ENCODE results near the gene MTPN.

The MTPN gene

DNA sequence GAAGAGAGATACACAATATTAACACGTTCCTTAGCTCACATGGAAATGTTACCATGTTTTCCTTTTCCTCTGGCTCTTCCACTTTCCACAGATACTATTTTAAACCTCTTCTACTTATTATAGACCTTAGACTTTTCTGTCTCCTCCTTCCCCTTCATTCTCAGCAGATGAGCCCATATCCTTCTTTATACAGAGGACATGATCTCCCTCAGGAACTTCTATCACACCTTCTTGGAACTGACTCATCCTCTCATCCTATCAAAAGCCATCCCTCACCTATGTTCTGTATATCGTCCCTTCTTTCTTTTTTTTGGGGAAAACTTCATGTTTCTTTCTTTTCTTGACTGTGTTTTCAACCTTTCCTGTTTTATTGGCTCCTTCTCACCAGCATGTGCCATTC lies 20.8 kb downstream of the MTPN start:
- no peak for DNase-seq

DNA sequence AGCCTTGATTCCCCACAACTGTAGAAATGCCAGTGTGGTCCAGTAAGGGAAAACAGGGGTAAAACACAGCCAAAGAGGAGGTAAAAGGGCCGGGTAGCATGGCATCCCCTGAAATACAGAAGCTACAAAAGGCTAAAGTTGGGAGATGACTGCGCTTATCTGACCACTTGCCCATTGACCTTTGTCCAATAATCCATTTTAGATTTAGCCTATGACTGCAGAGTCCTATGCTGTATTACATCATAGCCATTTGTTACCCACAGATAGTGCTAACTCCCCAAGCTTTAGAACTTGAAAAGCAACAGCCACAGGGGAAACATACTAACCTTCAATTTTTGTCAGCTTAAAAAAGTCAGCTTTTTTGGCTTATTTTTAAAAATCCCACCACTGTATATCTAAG lies 26.2 kb downstream of the MTPN start:
- no peak for DNase-seq

DNA sequence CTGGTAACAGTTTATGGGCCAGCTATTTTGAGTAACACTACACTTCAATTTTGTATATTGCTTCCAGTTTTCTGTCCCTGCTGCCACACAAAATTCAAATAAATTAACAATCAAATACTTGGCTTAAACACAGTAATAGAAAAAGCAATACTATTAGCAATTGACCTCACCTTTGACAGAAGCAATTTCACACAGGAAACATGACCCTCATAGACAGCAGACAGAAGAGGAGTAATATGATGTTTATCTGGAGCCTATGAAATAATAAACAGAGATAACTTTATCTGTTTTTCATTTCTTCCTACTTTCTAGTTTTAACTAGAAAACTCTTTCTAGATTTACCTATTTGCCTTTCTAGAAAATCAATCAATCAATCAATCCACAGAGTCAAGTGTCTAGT lies 26.7 kb downstream of the MTPN start:
- DNase-seq: no peak

DNA sequence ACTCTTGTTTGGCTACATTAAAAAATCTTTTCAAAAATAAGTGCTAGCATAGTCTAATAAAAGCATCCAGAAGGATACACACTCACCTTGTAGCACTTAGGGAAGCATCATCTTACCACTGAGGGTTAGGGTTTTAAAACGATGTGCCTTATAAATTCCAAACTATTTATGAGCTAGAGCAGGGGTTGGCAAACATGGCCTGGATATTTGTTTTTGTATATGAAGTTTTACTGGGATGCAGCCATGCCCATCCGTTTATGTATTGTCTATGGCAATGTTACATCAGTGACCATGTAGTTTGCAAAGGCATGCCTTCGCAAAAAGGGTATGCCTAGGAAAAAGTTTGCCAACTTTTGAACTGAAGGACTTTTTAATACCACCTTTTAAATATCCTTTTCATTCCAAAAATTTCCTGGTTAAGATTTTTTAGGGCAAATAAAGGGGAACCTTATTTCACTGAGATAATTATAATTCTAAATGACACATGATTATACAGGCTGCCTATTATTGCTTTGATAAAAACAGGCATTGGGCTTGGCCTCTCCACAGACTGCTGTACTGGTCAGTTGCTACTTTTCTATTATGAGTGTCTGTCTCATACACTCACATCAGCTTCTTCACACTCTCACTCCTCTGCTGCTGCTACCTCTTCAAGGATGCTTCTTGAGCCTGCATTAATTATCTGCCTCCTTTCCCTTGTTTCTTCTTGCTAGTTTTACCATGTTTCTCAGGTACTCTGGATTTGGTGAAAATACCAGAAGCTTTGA lies 30.7 kb downstream of the MTPN start:
- no peak for DNase-seq

DNA sequence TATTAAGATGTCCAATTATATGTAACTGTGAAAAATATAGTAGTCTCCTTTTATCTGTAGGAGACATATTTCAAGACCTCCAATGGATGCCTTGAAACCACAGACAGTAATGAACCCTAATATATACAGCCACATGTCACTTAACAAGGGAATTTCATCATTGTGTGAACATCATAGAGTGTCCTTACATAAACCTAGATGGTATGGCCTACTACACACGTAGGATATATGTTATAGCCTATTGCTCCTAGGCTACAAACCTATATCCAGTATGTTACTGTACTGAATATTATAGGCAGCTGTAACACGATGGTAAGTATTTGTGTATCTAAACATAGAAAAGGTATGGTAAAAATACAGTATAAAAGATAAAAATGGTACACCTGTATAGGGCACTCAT lies 32.4 kb downstream of the MTPN start:
- DNase-seq: no peak

DNA sequence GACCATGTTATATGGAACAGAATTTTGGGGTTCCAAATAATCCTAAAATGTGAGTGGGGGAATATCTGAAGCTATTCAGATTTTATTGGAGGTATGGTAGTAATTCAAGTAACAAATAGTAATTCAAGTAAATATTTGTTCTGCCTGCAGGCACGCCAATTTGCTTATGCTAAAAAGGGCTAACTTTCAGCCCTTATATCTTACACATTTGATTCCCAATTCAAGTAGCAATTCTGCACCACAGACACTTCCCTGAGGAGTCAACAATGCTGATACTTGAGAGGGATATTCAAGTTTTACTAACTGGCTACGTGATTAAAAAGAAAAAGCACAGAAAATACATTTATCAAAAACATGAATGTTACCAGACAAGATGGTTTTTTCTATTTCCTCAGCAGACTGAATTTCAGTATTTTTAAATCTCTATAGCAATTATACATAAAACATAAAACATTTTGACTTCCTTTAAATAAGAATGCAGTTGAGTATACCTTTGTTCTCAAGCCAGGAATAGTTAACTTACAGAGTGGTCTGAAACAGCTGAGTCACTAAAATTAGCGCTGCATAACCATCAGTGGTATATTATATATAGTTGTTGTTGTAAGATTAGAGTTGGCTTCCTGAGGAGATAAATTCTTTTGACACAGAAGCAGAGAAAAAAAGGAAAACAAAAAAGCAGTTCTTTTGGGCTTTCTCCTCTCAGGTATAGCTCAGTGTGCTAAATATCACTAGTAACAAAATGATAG lies 33.9 kb downstream of the MTPN start:
- DNase-seq: no peak

DNA sequence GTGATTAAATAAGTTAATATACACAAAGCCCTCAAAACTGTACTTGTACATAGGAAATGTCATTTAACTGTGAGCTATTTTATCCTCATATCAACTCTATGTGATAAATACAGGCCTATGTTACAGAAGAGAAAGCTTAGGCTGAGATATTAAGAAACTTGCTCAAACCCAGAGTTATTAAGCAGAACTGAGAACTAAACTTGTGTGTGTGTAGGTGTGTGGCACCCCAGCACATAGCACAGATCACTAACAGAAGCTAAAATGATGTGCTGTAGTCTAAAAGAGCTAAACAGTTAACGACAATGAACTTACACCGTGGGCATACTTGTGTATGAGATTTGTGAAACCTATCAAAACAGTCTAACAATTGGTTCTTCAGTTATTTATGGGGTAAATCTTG lies 34.5 kb downstream of the MTPN start:
- no peak for DNase-seq

DNA sequence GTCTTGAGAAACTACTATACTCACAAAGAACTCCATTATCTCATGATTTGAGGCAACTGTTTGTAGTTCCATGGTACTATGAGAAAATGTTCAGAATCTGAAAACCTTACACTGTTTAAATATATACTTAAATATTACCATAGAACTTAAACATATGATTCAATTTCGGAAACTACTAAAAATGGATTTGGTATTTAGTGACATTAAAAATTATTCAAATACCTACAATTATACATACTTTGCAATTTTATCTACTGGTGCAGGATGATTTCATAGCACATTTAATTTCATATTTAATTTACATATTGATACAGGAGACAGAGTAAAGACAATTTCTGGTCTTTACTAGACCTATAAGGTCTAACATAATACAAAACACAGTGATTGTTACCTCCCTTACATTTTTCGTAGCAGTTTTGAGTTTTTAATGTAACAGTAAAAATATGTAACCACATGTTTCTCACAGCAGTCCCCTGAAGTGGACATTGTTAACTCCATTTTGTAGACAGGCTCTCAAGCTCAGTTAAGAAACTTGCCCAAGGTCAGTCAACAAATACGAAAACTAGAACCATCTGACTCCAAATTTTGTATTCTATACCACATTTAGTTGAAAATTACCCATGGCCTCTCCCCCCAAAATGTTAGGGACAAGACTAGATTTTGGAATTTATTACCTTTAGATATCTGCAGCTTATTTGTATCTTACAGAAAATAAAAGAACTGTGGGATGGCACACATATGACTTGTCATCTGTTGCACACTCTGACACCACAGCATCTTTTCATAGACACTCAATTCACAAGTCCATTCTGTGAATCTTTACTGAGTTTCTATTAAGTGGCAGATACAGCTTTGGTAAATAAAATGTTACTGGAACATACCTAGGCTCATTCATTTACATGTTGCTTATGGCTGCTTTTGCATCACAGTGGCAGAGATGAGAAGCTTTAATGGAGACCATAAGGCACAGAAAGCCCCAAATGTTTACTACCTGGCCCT lies 36.8 kb downstream of the MTPN start:
- DNase-seq: no peak

DNA sequence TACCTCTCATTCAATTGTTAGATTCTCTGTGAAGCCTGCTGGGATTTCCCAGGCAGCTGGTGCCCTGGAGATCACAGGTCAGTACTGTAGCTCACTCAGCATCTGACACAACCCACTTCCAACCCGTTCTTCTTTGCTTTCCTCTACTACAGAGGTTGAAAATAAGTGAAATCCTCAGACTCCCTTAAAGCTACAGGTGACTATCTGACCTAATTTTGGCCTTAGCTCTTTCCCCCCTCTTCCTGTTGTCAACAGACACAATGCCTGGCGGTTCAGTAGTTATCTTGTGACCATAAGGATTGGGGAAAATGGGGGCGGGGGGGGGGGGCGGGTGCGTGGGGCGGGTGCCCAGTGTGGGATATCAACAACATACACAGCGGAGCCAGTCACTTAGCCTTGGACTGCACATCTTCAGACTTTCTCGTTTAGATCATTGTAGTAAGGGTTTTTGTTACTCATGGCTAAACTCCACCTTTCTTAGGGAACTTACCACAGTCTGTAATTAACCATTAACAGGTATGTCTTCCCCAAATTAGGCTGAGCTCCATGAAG lies 37.8 kb downstream of the MTPN start:
- no peak for DNase-seq

DNA sequence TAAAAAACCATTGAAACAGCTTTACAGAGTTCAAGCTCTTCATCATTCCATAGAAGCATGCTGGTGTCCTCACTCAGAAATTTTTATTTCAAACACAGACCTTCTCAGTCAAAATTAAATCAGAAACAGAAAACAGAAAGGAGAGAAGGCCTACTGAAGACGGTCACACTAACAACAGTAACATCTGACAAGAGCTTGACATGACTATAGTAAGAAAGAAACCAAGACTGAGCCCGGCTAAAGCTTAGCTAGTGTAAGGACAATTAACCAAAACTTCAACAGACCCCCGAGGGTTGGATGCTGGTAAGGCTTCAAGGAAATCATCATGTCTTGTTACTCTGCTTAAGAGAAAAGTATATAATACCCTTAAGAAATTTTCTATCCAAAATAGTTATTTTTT lies 38.6 kb downstream of the MTPN start:
- no peak for DNase-seq

DNA sequence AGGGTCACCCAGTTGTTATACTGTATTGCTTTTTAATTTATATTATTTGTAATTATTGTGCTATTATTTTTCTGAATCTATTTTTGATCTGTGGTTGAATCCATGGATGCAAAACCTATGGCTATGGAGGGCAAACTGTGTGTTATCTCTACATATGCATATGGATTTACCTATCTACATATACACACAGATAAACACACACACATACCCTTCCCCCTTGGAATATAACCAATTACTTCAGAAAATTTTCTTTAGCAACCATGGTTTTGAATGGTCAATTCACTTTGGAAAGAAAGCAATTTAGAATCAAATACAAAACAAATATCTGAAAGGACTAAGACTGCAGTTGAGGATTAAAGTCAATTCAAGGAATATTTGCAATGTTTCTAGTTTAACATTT lies 39.1 kb downstream of the MTPN start:
- no peak for DNase-seq

DNA sequence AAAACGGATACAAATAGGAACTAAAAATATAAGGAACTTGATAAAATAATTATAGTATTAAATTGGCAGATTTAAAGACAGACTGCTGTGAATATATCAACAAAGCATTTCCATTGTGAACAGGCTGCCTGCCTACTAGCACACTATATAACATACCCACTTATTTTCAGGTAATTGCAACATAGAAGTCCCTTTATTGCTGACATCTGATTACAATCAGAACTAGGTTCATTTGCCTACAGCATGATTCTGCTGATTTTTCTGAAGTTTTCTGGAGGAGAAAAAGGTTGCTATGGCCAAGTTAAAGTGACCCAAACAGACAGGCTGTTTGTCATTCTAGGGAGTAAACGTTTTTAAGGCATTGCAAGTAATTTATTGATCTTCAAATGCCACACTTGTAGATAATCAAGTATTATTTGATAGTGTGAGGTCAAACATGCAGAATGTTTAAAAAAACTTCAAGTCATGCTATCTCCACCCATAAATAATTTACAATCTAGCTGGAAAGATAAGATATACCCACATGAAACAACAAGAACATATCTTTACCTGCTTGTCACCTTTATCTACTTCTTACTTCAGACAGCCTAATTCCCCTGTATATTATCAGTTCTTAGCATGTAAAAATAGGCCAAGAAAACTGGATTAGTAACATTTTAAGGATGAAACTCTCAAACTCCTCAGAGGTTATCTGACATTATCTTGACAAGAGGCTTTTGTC lies 40.5 kb downstream of the MTPN start:
- DNase-seq: no peak

DNA sequence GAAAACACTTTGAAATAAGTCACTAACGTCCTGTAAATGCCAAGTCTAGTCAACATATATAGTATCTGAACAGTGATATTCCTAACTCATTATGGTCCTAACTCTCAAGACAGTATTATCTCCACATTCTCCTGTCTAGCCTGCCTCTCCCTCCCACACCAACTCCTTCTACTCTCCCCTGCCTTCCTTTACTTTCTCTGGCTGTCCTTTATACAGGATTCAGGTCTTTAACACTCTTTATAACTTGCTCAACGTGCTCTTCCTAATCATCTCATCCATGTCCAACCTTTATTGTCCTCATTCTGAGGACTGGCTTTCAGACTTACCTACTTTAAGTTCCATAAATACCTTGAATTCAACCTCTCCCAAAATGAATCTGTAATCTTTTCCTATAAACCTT lies 42.5 kb downstream of the MTPN start:
- no peak for DNase-seq

DNA sequence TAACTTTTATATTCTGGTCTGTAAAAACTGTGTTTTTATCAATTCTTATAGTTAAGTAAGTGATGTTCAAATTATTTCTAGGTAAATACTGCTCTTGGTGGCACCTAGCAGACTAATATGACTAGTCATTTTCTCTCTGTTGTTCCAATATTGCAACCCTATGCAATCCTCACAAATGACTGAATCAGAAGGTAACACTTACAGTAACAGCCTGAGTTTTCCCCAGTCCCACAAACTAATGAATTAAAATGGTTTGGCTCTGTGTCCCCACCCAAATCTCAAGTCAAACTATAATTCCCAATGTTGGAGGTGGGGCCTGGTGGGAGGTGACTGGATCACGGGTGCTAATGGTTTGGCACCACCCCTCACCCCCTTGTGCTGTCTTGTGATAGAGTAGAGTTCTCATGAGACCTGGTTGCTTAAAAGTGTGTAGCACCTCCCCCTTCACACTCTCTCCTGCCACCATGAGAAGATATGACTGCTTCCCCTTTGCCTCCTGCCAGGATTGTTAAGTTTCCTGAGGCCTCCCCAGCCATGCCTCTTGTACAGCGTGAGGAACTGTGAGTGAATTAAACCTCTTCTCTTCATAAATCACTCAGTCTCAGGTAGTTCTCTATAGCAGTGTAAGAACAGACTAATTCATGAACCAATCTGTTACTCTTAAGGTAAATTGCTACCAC lies 43.5 kb downstream of the MTPN start:
- no peak for DNase-seq

DNA sequence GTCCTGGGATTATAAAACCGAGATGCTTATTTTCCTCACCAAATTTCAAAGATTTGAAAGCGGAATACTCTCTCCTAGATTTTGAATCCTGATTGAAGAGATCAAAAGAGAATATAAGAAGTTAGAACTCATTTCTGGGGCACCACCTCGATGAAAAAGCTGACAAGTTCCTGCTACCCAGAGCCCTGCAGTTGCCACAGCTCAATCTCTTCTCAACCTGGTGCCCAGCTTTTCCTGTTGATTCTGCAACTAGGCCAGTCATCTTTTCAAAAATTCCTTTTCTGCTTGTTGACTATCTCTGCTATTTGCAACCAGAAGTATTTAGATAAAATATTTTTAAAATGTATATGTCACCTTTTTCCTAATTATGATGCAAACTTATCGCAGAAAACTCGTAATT lies 45.0 kb downstream of the MTPN start:
- no peak for DNase-seq

DNA sequence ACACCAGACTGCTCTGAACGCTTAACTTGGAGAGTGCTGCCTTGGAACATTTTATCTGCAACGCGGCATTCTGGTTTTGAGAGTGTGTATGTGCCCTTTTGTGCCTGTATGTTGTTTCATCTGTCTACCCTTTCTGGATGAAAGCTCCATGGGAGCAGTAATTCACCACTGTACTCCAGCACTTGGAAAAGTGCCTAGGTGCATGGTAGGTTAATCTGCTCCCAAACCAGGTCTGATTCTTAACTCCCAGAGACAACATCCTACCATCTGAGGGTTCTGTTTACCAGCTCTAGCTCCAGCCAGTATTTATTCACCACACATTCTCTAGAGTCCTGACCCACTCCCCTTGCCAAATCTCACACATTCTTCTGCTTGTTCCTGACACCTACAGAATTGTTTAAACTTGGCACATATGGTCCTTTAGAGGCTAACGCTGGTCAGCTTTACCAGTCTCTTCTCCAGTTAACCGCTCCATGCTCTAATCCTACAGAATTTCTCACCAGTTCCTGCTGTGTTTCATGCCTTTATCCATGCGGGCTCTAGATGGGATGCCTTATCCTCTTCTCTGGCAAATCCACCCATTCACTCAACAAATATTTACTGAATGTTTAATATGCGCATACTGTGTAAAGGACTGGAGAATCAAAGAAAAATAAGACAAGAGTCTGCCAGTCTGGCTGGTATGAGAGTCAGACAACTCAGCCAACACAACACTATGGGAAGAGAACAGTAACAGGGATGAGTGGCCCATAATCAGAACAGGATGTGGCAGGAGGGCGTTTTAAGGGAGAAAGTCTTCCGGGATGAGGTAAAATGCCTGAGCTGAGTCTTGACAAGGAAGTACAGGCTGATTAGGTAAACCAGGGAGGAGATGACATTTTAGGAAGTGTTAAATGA lies 46.3 kb downstream of the MTPN start:
- no peak for DNase-seq

DNA sequence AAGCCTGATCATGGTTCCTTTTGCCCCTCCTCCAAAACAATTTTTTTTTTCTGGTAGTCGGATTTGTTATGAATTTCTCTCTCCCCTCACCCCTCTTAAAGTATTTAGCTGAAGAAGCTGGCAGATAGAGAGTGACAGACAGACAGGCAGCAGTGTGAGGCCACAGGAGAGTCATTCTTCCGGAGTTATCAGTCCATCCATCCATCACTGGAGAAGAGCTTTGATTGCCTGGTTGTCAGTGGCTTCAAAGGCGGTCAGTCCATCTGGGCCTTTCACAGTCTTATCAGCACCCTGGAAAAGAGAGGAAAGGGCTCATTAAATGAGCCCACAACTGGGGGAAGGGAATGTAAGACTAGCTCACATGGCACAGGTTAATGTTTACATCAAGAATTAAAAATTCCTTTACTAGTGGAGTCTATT lies 47.4 kb downstream of the MTPN start:
- DNase-seq: no peak

DNA sequence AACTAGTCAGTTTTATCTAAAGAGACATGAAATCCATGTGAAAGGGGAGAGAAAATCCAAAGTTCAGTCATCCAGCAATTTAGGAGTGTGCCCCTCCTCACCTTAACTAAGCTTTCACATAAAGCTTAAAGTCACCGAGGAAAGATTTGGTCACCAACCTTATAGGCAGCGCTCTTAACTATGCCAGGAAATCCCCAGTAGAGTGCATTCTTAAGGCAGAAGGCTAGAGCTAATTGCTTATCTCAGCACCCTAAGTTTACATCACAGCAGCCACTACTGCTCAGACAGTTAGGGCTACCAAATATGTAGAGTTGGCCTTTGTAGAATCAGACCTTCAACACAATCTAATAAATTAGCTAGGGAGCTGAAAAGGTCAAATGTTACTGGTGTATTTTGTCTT lies 47.9 kb downstream of the MTPN start:
- no peak for DNase-seq

DNA sequence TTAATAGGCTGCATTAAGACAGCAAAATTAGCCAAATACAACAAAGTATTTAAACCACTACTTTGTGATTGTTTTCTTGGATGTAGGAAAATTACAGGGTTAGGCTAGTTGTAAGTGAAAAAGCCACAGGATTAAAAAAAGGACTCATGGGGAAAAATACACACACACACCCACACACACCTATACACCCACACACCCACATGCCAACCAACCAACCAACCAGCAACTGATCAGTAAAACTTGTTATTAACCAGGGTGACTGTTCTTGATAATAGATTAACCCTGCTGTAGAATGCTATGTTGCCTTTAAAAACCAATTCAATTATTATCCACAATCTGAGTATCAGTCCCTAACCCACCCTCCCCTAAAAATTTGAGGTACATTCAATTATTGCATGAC lies 49.0 kb downstream of the MTPN start:
- DNase-seq: no peak

DNA sequence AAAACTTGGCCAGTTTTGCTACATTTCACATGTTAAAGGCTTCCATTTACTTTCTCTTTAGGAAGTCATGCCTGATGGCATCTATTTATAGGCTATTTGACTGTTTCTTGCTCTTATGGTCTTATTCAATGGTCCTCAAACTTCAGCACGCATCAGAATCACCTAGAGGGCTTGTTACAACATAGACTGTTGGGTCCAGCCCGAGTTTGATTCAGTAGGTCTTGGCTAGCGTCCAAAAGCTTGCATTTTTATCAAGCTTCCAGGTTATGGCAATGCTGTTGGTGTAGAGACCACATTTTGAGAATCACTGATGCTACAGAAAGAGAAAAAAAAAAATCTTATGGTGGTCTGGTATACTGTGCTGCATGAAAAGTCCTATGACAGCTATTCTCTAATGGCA lies 51.9 kb downstream of the MTPN start:
- DNase-seq: no peak

DNA sequence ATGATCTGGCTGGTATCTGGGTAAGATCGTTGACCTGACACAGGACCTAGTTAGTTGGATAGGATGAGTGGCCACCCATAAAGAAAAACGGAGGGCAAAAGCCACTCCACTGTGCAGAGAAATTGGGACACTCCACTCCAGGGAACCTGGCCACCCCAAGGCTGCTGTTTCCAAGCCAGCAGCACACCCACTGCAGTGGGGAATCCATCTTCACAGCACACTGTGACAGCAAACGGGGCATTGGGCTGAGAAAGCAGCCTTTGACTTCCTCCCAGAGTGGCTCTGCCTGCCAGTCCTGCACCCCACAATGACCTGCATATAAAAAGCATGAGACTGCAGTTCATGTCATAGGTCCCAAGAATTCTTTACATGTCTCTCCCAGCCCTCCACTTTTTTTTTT lies 52.9 kb downstream of the MTPN start:
- DNase-seq: no peak
